HG02981 (cell line): ENCODE measurements around the gene TMEM45B.
"Not testable (repeated sequence)": the region's sequence is repeated elsewhere in the genome, so short reads cannot be mapped to it uniquely, and the experiment has no call there.

Experiments used
- ATAC-seq: cut with Tn5 transposase; IDR thresholded peaks from one replicate; pipeline ENCODE4 v1.9.1; 2021; ENCODE audit warnings: mild to moderate bottlenecking, moderate library complexity; ENCODE audit not compliant: unreplicated experiment

TMEM45B gene

GRCh38 chr11:129804012-129804411 lies 11.6 kb upstream of the TMEM45B start:
- ATAC-seq: no peak

GRCh38 chr11:129808241-129808640 lies 7.4 kb upstream of the TMEM45B start:
- not testable (repeated sequence) for ATAC-seq

GRCh38 chr11:129813231-129813791 lies 2.3 kb upstream of the TMEM45B start:
- ATAC-seq: no peak

- ATAC-seq: no peak
Observed at GRCh38 chr11:129814244-129815014, 1.2 kb upstream of the TMEM45B start.

GRCh38 chr11:129817534-129818051 lies 1.9 kb downstream of the TMEM45B start:
- ATAC-seq: no peak

- ATAC-seq: not testable (repeated sequence)
Observed at GRCh38 chr11:129818236-129818635, 2.6 kb downstream of the TMEM45B start.

- no peak for ATAC-seq
Observed at GRCh38 chr11:129819237-129819636, 3.6 kb downstream of the TMEM45B start.

GRCh38 chr11:129820228-129820627 lies 4.6 kb downstream of the TMEM45B start:
- ATAC-seq: not testable (repeated sequence)

- ATAC-seq: not testable (repeated sequence)
Observed at GRCh38 chr11:129823281-129823680, 7.6 kb downstream of the TMEM45B start.

GRCh38 chr11:129823799-129824198 lies 8.2 kb downstream of the TMEM45B start:
- not testable (repeated sequence) for ATAC-seq

GRCh38 chr11:129825380-129825779 lies 9.7 kb downstream of the TMEM45B start:
- ATAC-seq: no peak

- no peak for ATAC-seq
Observed at GRCh38 chr11:129828301-129828836, 12.7 kb downstream of the TMEM45B start.

- not testable (repeated sequence) for ATAC-seq
Observed at GRCh38 chr11:129829497-129829896, 13.8 kb downstream of the TMEM45B start.

GRCh38 chr11:129831227-129831626 lies 15.6 kb downstream of the TMEM45B start:
- ATAC-seq: not testable (repeated sequence)

- ATAC-seq: not testable (repeated sequence)
Observed at GRCh38 chr11:129833260-129833659, 17.6 kb downstream of the TMEM45B start.

- not testable (repeated sequence) for ATAC-seq
Observed at GRCh38 chr11:129836423-129836891, 20.8 kb downstream of the TMEM45B start.

GRCh38 chr11:129836979-129837378 lies 21.3 kb downstream of the TMEM45B start:
- ATAC-seq: no peak

GRCh38 chr11:129840236-129840635 lies 24.6 kb downstream of the TMEM45B start:
- ATAC-seq: no peak

- ATAC-seq: no peak
Observed at GRCh38 chr11:129842138-129842537, 26.5 kb downstream of the TMEM45B start.

- no peak for ATAC-seq
Observed at GRCh38 chr11:129846508-129847335, 31.1 kb downstream of the TMEM45B start.

GRCh38 chr11:129847361-129847760 lies 31.7 kb downstream of the TMEM45B start:
- ATAC-seq: not testable (repeated sequence)
